ENCODE results near the gene LRRK2.
"Not testable (repeated sequence)": the region's sequence is repeated elsewhere in the genome, so short reads cannot be mapped to it uniquely, and the experiment has no call there.

The LRRK2 gene

DNA sequence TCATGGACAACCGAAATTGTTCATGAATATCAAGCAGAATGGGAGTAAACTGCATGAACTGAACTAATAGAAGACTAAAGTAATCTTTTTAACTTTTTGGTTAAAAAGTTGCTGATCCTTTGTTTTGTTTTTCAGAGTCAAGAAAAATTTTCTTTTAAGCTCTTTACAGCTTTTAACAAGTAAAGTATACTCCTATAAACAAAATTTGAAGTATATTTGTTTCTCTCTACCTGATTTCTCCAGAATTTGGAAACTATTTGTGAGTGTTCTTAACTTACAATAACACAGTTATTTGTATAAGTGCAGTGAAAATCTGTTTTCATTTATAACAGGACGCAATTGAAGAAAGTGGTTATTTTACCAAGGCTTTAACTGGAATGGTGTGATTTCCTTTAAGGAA is 12.2 kb upstream of the LRRK2 start:
- no peak for DNase-seq (ENCODE audit: low read depth)

GRCh38 chr12:40215982-40216381 is 8.8 kb upstream of the LRRK2 start:
- no peak for DNase-seq (ENCODE audit: low read depth)

GRCh38 chr12:40216516-40217288 is 8.1 kb upstream of the LRRK2 start:
- no peak for DNase-seq (ENCODE audit: low read depth)

DNA sequence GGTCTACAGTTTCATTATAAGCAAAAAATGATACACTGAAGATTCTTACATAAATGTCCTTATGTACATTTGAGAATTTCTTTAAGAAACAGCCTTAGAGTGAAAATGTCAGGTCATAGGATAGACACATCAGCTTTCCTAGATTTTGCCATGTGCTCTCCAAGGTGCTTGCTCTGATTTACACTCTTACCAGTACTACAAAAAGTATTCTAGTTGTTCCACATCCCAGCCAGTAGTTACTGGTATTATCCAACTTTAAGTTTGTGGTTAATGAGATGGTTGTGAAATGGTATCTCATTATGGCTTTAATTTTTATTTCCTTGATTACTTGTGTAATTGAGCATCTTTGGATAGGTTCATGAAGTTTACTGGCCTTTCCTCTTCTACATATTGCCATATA is 5.0 kb upstream of the LRRK2 start:
- DNase-seq (ENCODE audit: low read depth): no peak

DNA sequence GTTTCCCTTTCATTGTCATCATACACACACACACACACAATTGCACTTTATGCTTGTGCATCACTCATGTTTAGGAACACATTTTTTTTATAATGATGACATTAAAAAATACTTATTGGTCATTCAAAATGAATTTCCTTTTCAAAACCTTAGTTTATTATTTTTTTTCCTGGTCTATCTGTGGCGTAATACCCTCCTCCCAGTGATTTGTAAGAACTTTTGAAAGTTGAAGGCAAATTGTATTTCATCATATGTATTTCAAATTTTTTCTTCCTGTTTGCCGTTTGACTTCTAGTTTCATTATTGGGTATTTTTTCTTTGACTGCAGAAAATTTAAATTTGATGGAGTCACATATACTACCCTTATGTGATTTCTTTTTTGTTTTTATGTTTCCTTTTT is 2.5 kb upstream of the LRRK2 start:
- DNase-seq (ENCODE audit: low read depth): peak; percentile 42

GRCh38 chr12:40223646-40224045 is 1.2 kb upstream of the LRRK2 start:
- no peak for DNase-seq (ENCODE audit: low read depth)

GRCh38 chr12:40225337-40225983 is 663 bp downstream of the LRRK2 start:
- no peak for DNase-seq (ENCODE audit: low read depth)

GRCh38 chr12:40225984-40226602 is 1.3 kb downstream of the LRRK2 start:
- DNase-seq (ENCODE audit: low read depth): no peak

- DNase-seq (ENCODE audit: low read depth): peak; percentile 77
These were observed 1.9 kb downstream of the LRRK2 start for GRCh38 chr12:40226705-40227104.

GRCh38 chr12:40227447-40227846 is 2.6 kb downstream of the LRRK2 start:
- DNase-seq (ENCODE audit: low read depth): no peak

- no peak for DNase-seq (ENCODE audit: low read depth)
These were observed 3.9 kb downstream of the LRRK2 start for GRCh38 chr12:40228727-40229126.

- no peak for DNase-seq (ENCODE audit: low read depth)
These were observed 5.2 kb downstream of the LRRK2 start for GRCh38 chr12:40229690-40230651.

DNA sequence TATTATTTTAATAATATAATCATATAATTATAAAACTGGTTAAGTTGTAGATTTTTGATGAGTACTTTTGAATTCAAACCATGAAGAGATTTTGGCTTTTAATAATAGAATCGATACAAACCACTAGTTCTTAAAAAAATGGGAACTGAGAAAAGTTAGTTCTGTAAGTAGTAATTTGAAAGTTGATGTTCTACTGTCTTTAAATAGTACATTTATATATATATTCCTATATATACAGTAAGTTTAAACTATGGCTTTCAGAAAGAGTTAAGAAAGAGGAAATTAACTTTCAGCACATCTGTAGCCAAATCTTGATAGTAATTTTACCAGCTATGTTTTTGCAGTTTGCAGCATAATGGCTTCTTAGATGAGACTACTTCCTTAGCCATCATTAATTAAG is 7.8 kb downstream of the LRRK2 start:
- no peak for DNase-seq (ENCODE audit: low read depth)

- no peak for DNase-seq (ENCODE audit: low read depth)
These were observed 9.1 kb downstream of the LRRK2 start for GRCh38 chr12:40233741-40234367.

DNA sequence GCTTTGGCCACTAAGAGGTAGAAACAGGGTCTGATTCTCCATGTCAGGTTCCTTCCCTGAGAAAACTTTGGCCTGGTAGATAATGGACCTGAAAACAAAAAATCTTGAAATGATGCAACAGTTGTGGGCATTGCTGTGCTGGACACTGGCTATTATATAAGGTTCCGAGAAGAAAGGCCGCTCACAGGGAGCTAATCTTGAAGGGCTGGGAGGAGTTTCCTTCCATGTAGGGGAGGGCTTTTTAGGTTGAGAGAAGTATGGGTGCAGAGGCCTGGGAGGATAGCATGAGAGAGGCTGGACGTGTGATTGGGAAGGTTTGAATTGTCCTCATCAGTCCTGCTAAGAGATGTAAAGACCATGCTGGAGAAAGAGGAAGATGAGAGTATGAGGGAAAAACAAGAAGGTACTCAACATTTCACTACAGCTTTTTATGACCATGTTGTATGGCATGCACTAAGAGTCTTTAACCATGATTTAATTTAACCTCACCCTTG is 11.6 kb downstream of the LRRK2 start:
- no peak for DNase-seq (ENCODE audit: low read depth)

DNA sequence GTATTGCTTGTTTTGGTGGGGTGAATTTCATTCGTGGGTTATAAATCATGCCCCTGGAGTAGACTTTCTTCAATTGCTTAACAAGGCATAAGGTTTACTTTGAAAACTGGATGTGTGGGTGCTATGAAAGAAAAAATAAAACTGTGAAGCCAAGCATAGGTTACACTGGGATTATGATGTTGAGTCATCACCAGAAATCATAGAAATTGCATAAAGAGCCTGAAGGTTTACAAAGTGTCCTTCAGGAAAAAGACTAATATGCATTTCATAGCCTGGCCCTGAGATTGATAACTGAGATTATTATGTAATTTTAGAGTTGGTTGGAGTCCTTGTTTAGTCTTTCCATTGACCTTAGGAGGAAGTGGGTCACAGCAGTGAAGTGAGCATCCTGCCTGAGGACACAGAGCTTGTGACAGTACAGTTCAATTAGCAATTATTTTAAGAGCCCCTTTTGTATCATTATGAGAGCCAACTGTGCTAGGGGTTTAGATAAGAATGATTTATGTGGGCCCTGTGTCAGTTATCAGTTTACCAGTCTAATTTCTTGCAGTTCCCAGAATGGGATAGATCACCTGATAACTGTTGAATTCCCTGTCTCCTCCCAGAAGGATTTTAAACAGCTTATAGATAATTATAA is 13.6 kb downstream of the LRRK2 start:
- DNase-seq (ENCODE audit: low read depth): no peak

DNA sequence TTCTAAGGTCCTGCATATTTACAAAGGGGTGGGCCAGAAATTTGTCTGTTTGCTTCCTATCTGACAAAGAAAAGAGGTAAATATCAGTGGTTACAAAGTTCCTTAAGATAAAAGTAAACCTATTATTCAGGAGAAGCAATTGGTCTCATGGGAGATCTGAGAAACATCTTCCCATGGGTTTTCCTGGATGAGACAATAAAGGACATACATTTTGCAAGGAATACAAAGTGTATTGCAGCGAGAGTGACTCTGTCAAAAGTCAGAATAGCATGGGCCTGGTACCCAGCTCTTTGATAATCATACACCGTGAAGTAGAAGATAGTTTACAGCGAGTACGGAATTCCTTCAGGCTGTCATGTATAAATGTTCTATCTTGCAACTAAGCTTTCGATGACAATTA is 14.2 kb downstream of the LRRK2 start:
- DNase-seq (ENCODE audit: low read depth): no peak

DNA sequence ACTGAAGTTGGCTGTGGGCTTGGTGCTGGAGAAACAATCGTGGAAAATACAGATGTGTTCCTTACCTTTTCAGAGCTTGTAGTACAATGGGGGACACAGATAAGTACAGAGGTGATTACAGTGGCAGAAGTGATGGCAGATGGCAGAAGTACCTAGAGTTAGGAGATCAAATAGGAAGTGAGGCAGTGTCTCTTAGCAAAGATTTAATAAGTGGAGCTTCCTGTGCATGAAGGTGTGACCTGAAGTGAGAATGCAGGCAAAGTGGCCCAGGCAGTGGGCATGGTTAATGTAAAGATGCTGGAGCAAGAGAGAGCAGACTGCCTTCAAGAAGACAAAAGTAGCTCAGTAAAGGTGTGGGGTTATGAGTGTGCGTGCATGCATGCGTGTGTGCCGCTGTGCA is 16.0 kb downstream of the LRRK2 start:
- DNase-seq (ENCODE audit: low read depth): no peak

DNA sequence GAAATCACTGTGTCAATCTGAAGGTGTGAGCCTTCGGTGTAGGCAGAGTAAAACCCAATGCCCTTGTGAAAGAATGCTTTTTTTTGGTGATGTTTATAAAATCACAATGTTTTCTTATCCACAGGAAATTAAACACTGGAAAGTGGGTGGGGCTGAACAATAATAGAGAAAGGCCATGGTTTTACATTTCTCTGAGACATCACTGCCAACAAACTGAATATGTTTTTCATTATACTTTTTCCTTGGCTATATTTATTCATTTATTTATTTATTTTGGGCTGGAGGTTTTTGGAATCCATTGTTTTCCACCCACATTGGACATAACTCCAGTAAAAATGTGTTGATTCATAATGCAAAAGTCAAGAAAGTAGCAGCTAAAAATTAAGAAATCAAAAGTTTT is 16.9 kb downstream of the LRRK2 start:
- DNase-seq (ENCODE audit: low read depth): peak; percentile 31

- DNase-seq (ENCODE audit: low read depth): not testable (repeated sequence)
These were observed 19.8 kb downstream of the LRRK2 start for GRCh38 chr12:40244526-40245156.

GRCh38 chr12:40248034-40248433 is 23.2 kb downstream of the LRRK2 start:
- DNase-seq (ENCODE audit: low read depth): no peak

Measured in fibroblast of the conjunctiva (primary cell).